NB4 (cell line): ENCODE results near the gene ARHGEF7.

ENCODE experiments used
- CTCF ChIP-seq: IDR thresholded peaks from one replicate; pipeline ENCODE4 v1.5.1; 2012; ENCODE audit warnings: low read depth, low read length
- MAX ChIP-seq: IDR thresholded peaks from 2 replicates; pipeline ENCODE4 v1.6.1; 2011; ENCODE audit warnings: low read depth, low read length
- POLR2A ChIP-seq: IDR thresholded peaks from 2 replicates; pipeline ENCODE4 v1.6.1; 2011; ENCODE audit warnings: mild to moderate bottlenecking; ENCODE audit not compliant: insufficient read length; ENCODE audit errors: extremely low read depth

- TF ChIP-seq CTCF: no peak
- TF ChIP-seq POLR2A: no peak
- no peak for TF ChIP-seq MAX
Observed at GRCh38 chr13:111326981-111327642, 212.0 kb downstream of the ARHGEF7 start.
